Peyer's patch (tissue), 4 donors: ENCODE measurements around the gene SLC22A23.

Experiments used
- POLR2A ChIP-seq, 2 donors: fragments of 450-650 bp; IDR thresholded peaks; one replicate each; pipeline ENCODE4 v1.5.1; 2017; ENCODE audit warnings: antibody characterized with exemption in 2 of 2, mild to moderate bottlenecking in 2 of 2, moderate library complexity in 2 of 2
- TF ChIP-seq, protein P1 (sequence below), 6 experiments: fragments of 450-650 bp in 4 of 6; fragments of 200-600 bp in 2 of 6; sonication (generic) in 1 of 6; IDR thresholded peaks; one replicate each; pipeline ENCODE4 v1.5.1; 2017 to 2019; ENCODE audit warnings: antibody characterized with exemption in 6 of 6, mild to moderate bottlenecking in 3 of 6, moderate library complexity in 1 of 6

DNA sequence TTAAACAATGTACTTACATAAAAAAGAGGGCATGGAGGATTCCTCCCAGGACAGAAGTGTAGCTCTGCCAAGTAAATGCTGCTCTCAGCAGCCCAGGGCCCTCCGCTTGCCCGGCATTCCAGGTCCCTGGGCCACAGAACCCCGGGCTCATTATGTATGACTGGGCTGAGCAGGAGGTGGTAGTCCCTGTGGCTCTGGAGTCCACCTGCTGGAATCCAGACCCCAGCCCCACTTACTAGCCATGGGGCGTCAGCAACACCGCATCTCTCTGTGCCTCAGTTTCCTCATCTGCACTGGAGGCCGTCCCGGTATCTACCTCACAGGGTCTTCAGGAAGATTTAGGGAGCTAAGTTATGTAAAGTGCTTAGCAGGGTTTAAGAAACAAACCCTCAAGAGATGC is 142.7 kb downstream of the SLC22A23 start:
- TF ChIP-seq, protein P1, sequence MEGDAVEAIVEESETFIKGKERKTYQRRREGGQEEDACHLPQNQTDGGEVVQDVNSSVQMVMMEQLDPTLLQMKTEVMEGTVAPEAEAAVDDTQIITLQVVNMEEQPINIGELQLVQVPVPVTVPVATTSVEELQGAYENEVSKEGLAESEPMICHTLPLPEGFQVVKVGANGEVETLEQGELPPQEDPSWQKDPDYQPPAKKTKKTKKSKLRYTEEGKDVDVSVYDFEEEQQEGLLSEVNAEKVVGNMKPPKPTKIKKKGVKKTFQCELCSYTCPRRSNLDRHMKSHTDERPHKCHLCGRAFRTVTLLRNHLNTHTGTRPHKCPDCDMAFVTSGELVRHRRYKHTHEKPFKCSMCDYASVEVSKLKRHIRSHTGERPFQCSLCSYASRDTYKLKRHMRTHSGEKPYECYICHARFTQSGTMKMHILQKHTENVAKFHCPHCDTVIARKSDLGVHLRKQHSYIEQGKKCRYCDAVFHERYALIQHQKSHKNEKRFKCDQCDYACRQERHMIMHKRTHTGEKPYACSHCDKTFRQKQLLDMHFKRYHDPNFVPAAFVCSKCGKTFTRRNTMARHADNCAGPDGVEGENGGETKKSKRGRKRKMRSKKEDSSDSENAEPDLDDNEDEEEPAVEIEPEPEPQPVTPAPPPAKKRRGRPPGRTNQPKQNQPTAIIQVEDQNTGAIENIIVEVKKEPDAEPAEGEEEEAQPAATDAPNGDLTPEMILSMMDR (IDR thresholded peaks at IDR 0.05): no peak
- TF ChIP-seq POLR2A (IDR thresholded peaks at IDR 0.05): no peak
